CD4-positive, alpha-beta T cell treated with Interleukin-17A for 4 hours (primary cell): ENCODE measurements around the gene SLA2.
"Not testable (repeated sequence)": the region's sequence is repeated elsewhere in the genome, so short reads cannot be mapped to it uniquely, and the experiment has no call there.

Experiments used
- DNase-seq: peaks from one replicate; pipeline ENCODE4 v3.0.0-alpha.2; 2020; ENCODE audit warnings: mixed read lengths

SLA2 gene

GRCh38 chr20:36644706-36645095 lies 1.3 kb downstream of the SLA2 start:
- peak; percentile 38 for DNase-seq

- DNase-seq = peak; percentile 75
Observed at GRCh38 chr20:36644032-36644705, 1.8 kb downstream of the SLA2 start.

GRCh38 chr20:36642136-36642535 lies 3.9 kb downstream of the SLA2 start:
- no peak for DNase-seq

GRCh38 chr20:36641506-36641843 lies 4.5 kb downstream of the SLA2 start:
- DNase-seq = no peak

GRCh38 chr20:36638876-36639400 lies 7.1 kb downstream of the SLA2 start:
- not testable (repeated sequence) for DNase-seq

- no peak for DNase-seq
Observed at GRCh38 chr20:36634342-36634741, 11.7 kb downstream of the SLA2 start.

GRCh38 chr20:36633285-36633772 lies 12.7 kb downstream of the SLA2 start:
- no peak for DNase-seq

GRCh38 chr20:36632487-36633284 lies 13.3 kb downstream of the SLA2 start:
- DNase-seq = no peak

GRCh38 chr20:36632147-36632486 lies 13.9 kb downstream of the SLA2 start:
- DNase-seq = no peak

- no peak for DNase-seq
Observed at GRCh38 chr20:36631646-36632045, 14.3 kb downstream of the SLA2 start.

GRCh38 chr20:36629719-36630681 lies 16.0 kb downstream of the SLA2 start:
- DNase-seq = peak; percentile 70

GRCh38 chr20:36628076-36628475 lies 17.9 kb downstream of the SLA2 start:
- no peak for DNase-seq

GRCh38 chr20:36624944-36625324 lies 21.1 kb downstream of the SLA2 start:
- DNase-seq = no peak

- no peak for DNase-seq
Observed at GRCh38 chr20:36624068-36624943, 21.7 kb downstream of the SLA2 start.

GRCh38 chr20:36623444-36623843 lies 22.6 kb downstream of the SLA2 start:
- no peak for DNase-seq

GRCh38 chr20:36620917-36621316 lies 25.1 kb downstream of the SLA2 start:
- no peak for DNase-seq

- DNase-seq = no peak
Observed at GRCh38 chr20:36614781-36615557, 31.0 kb downstream of the SLA2 start.

GRCh38 chr20:36613974-36614373 lies 32.0 kb downstream of the SLA2 start:
- no peak for DNase-seq

- DNase-seq = no peak
Observed at GRCh38 chr20:36611625-36612024, 34.4 kb downstream of the SLA2 start.

- DNase-seq = not testable (repeated sequence)
Observed at GRCh38 chr20:36608388-36608728, 37.6 kb downstream of the SLA2 start.
